Neural cell (in vitro differentiated cells): ENCODE measurements around the gene SAC3D1. TPM values are rescaled to one million over a fixed set of nuclear protein-coding genes. Genes with fewer than 3 reads are reported as not detected.

ENCODE experiments used
- H2AFZ ChIP-seq: fragments of 200-600, 300-800 bp; sonication (generic), shearing (Covaris generic); 2 replicates; pipeline ENCODE4 v1.6.0; 2014; ENCODE audit warnings: low read depth, mild to moderate bottlenecking, antibody characterized with exemption, low read length, moderate library complexity
- H3F3A ChIP-seq: fragments of 200-600 bp; shearing (Covaris generic); 2 replicates; pipeline ENCODE4 v1.6.1; 2016; ENCODE audit warnings: mild to moderate bottlenecking, moderate library complexity, mixed read lengths, antibody characterized with exemption, low read length; ENCODE audit not compliant: insufficient read depth, poor library complexity, severe bottlenecking
- H3K27ac ChIP-seq: fragments of 200-600, 300-800 bp; sonication (generic), shearing (Covaris generic); 2 replicates; pipeline ENCODE4 v1.5.1; 2014; ENCODE audit warnings: mild to moderate bottlenecking, low read length, moderate library complexity
- H3K27me3 ChIP-seq: fragments of 300-800, 200-600 bp; sonication (generic), shearing (Covaris generic); 2 replicates; pipeline ENCODE4 v1.6.0; 2014; ENCODE audit warnings: mild to moderate bottlenecking, low read depth, low read length, moderate library complexity; ENCODE audit not compliant: insufficient read depth
- H3K36me3 ChIP-seq: fragments of 300-800, 200-600 bp; sonication (generic), shearing (Covaris generic); 2 replicates; pipeline ENCODE4 v1.5.1; 2014; ENCODE audit warnings: mild to moderate bottlenecking, antibody characterized with exemption, low read length, moderate library complexity; ENCODE audit not compliant: insufficient read depth
- H3K4me2 ChIP-seq: fragments of 300-800, 200-600 bp; sonication (generic), shearing (Covaris generic); 2 replicates; pipeline ENCODE4 v1.6.0; 2014; ENCODE audit warnings: mild to moderate bottlenecking, low read length
- H3K4me3 ChIP-seq: fragments of 300-800, 200-600 bp; sonication (generic), shearing (Covaris generic); 2 replicates; pipeline ENCODE4 v1.5.1; 2014; ENCODE audit warnings: mild to moderate bottlenecking, low read length, moderate library complexity
- H3K79me2 ChIP-seq: fragments of 200-600 bp; shearing (Covaris generic); replicated peaks from 2 replicates; pipeline ENCODE4 v1.6.0; 2014; ENCODE audit warnings: mild to moderate bottlenecking, low read length, moderate library complexity; ENCODE audit not compliant: insufficient read depth
- H3K9ac ChIP-seq: fragments of 300-800, 200-600 bp; sonication (generic), shearing (Covaris generic); 2 replicates; pipeline ENCODE4 v1.6.1; 2016; ENCODE audit warnings: mild to moderate bottlenecking, low read length, mixed read lengths
- H3K9me2 ChIP-seq: fragments of 200-600 bp; shearing (Covaris generic); 2 replicates; pipeline ENCODE4 v1.6.1; 2016; ENCODE audit warnings: mild to moderate bottlenecking, low read length, mixed read lengths; ENCODE audit not compliant: insufficient read depth
- H3K9me3 ChIP-seq: fragments of 200-600, 300-800 bp; sonication (generic), shearing (Covaris generic); 2 replicates; pipeline ENCODE4 v1.6.1; 2016; ENCODE audit warnings: mild to moderate bottlenecking, mixed run types, low read length, moderate library complexity, mixed read lengths
- H4K20me1 ChIP-seq: fragments of 200-600 bp; shearing (Covaris generic); 2 replicates; pipeline ENCODE4 v1.6.1; 2016; ENCODE audit warnings: mild to moderate bottlenecking, mixed run types; ENCODE audit not compliant: insufficient read depth
- EP300 ChIP-seq: fragments of 450-650 bp; conservative IDR thresholded peaks from 2 replicates; pipeline ENCODE4 v1.6.1; 2014; ENCODE audit warnings: antibody characterized with exemption, mild to moderate bottlenecking, moderate library complexity; ENCODE audit not compliant: poor library complexity, severe bottlenecking
- EZH2 ChIP-seq: fragments of 200-600, 300-800 bp; shearing (Covaris generic), sonication (generic); IDR thresholded peaks from 2 replicates; pipeline ENCODE4 v1.6.1; 2014; ENCODE audit warnings: antibody characterized with exemption, low read length, borderline replicate concordance, mild to moderate bottlenecking; ENCODE audit not compliant: insufficient read depth, poor library complexity, severe bottlenecking
- MXI1 ChIP-seq: fragments of 450-650 bp; conservative IDR thresholded peaks from 2 replicates; pipeline ENCODE4 v1.6.1; 2014; ENCODE audit warnings: antibody characterized with exemption, mild to moderate bottlenecking; ENCODE audit not compliant: poor library complexity, severe bottlenecking
- POLR2AphosphoS5 ChIP-seq: IDR thresholded peaks from 2 replicates; pipeline ENCODE4 v1.6.1; 2012
- RAD21 ChIP-seq: fragments of 450-650 bp; conservative IDR thresholded peaks from 2 replicates; pipeline ENCODE4 v1.6.1; 2014; ENCODE audit warnings: antibody characterized with exemption, mild to moderate bottlenecking, moderate library complexity
- SMC3 ChIP-seq: fragments of 450-650 bp; conservative IDR thresholded peaks from 2 replicates; pipeline ENCODE4 v1.6.1; 2014; ENCODE audit warnings: antibody characterized with exemption, mild to moderate bottlenecking, moderate library complexity; ENCODE audit not compliant: poor library complexity
- TAF1 ChIP-seq: IDR thresholded peaks from 2 replicates; pipeline ENCODE4 v1.6.1; 2012; ENCODE audit warnings: low read depth
- polyA plus RNA-seq: library from polyadenylated mRNA; depleted of rRNA; stranded (reverse); fragments of >200 nt; gene quantifications from 2 replicates; pipeline ENCODE4 v1.2.3, GENCODE V29; 2014
- TF ChIP-seq, protein P1 (sequence below): IDR thresholded peaks from 2 replicates; pipeline ENCODE4 v1.6.1; 2012; ENCODE audit warnings: borderline replicate concordance
- TF ChIP-seq, protein P2 (sequence below): fragments of 450-650 bp; IDR thresholded peaks from 2 replicates; pipeline ENCODE4 v1.5.1; 2014; ENCODE audit warnings: antibody characterized with exemption, mild to moderate bottlenecking, moderate library complexity; ENCODE audit not compliant: poor library complexity, severe bottlenecking

The SAC3D1 gene
- polyA plus RNA-seq, 1 donor from 2014 or later, result 23.5 TPM

DNA sequence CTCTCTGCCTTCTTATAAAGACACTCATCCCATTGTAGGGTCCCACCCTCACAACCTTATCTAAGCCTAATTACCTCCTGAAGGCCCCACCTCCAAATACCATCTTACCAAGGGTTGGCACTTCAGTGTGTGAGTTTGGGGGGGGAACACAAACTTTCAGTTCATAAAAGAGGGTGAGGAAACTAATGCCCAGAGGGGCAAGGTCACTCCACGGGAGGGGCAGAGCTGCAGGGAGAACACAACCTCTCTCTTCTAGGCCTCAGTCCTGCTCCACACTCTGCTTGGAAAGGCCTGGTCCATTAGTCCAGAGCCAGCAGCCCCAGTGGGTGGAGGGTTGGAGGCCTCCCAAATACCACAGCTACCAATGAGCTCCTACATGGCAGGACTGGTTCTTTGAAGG is 41.5 kb upstream of the SAC3D1 start:
- TF ChIP-seq, protein P1, sequence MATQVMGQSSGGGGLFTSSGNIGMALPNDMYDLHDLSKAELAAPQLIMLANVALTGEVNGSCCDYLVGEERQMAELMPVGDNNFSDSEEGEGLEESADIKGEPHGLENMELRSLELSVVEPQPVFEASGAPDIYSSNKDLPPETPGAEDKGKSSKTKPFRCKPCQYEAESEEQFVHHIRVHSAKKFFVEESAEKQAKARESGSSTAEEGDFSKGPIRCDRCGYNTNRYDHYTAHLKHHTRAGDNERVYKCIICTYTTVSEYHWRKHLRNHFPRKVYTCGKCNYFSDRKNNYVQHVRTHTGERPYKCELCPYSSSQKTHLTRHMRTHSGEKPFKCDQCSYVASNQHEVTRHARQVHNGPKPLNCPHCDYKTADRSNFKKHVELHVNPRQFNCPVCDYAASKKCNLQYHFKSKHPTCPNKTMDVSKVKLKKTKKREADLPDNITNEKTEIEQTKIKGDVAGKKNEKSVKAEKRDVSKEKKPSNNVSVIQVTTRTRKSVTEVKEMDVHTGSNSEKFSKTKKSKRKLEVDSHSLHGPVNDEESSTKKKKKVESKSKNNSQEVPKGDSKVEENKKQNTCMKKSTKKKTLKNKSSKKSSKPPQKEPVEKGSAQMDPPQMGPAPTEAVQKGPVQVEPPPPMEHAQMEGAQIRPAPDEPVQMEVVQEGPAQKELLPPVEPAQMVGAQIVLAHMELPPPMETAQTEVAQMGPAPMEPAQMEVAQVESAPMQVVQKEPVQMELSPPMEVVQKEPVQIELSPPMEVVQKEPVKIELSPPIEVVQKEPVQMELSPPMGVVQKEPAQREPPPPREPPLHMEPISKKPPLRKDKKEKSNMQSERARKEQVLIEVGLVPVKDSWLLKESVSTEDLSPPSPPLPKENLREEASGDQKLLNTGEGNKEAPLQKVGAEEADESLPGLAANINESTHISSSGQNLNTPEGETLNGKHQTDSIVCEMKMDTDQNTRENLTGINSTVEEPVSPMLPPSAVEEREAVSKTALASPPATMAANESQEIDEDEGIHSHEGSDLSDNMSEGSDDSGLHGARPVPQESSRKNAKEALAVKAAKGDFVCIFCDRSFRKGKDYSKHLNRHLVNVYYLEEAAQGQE, result no peak
- TF ChIP-seq POLR2AphosphoS5, result no peak
- no peak for TF ChIP-seq MXI1
- H3K36me3 ChIP-seq, result no peaks in the 10 kb centered on the region
- no peaks in the 10 kb centered on the region for H3F3A ChIP-seq
- H3K9ac ChIP-seq, result no peak overlapping the region
- no peak overlapping the region for H3K4me3 ChIP-seq
- no peaks in the 10 kb centered on the region for H4K20me1 ChIP-seq
- no peaks in the 10 kb centered on the region for H3K27me3 ChIP-seq
- H3K9me3 ChIP-seq, result no peaks in the 10 kb centered on the region
- H3K79me2 ChIP-seq, result no peaks in the 10 kb centered on the region
- no peak overlapping the region for H3K27ac ChIP-seq
- no peaks in the 10 kb centered on the region for H3K9me2 ChIP-seq
- no peak overlapping the region for H3K4me2 ChIP-seq
- no peak overlapping the region for H2AFZ ChIP-seq

DNA sequence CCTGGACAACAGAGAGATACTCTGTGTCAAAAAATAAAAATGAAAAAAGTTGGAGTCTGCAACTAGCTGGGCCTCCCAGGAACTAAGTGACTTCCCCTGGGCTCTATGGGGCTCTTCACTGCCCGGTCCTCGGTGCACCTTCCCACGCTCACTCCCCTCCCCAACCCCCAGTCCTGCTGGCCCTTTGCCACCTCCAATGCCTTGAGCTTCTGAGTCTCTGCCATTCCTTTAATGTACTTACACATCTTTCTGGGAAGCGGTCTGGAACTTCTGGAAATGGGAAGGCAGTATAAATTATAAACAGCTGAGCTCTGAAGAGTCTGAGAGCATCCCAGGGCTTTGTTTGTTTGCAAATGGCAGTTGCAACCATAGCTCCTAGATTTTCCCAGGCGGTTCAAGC is 38.3 kb upstream of the SAC3D1 start:
- Histone ChIP-seq H3K4me3 (no peak overlapping the region), H3K27me3 (no peaks in the 10 kb centered on the region), H3K36me3 (no peaks in the 10 kb centered on the region), H3K27ac (no peak overlapping the region), H3K9me3 (no peaks in the 10 kb centered on the region), H3K79me2 (no peaks in the 10 kb centered on the region), H3K9me2 (no peaks in the 10 kb centered on the region), H3K4me2 (no peak overlapping the region), H2AFZ (no peak overlapping the region), H3F3A (no peaks in the 10 kb centered on the region), H4K20me1 (no peaks in the 10 kb centered on the region), H3K9ac (no peak overlapping the region)
- TF ChIP-seq EZH2, result no peak
- TF ChIP-seq EP300, result no peak
- TF ChIP-seq SMC3, result no peak
- TF ChIP-seq RAD21, result no peak
- TF ChIP-seq MXI1, result no peak
- TF ChIP-seq TAF1, result no peak
- no peak for TF ChIP-seq POLR2AphosphoS5
- TF ChIP-seq, protein P1, result no peak
- TF ChIP-seq, protein P2, sequence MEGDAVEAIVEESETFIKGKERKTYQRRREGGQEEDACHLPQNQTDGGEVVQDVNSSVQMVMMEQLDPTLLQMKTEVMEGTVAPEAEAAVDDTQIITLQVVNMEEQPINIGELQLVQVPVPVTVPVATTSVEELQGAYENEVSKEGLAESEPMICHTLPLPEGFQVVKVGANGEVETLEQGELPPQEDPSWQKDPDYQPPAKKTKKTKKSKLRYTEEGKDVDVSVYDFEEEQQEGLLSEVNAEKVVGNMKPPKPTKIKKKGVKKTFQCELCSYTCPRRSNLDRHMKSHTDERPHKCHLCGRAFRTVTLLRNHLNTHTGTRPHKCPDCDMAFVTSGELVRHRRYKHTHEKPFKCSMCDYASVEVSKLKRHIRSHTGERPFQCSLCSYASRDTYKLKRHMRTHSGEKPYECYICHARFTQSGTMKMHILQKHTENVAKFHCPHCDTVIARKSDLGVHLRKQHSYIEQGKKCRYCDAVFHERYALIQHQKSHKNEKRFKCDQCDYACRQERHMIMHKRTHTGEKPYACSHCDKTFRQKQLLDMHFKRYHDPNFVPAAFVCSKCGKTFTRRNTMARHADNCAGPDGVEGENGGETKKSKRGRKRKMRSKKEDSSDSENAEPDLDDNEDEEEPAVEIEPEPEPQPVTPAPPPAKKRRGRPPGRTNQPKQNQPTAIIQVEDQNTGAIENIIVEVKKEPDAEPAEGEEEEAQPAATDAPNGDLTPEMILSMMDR, result no peak
